Neuronal stem cell (in vitro differentiated cells): ENCODE data around the gene H1-8.

Experiments used
- DNase-seq: peaks from one replicate; pipeline ENCODE4 v3.0.0-alpha.2; 2013; ENCODE audit warnings: low spot score
- H2AFZ ChIP-seq: one replicate; pipeline ENCODE4 v1.6.1; 2013; ENCODE audit warnings: mild to moderate bottlenecking, low read length, inconsistent platforms
- H2AK5ac ChIP-seq: 2 replicates; pipeline ENCODE4 v1.6.1; 2013; ENCODE audit warnings: low read depth, mild to moderate bottlenecking, inconsistent platforms, low read length, moderate library complexity, mixed read lengths
- H2BK120ac ChIP-seq: 2 replicates; pipeline ENCODE4 v1.6.1; 2013; ENCODE audit warnings: low read depth, mild to moderate bottlenecking, inconsistent platforms, low read length, moderate library complexity, mixed read lengths
- H2BK12ac ChIP-seq: one replicate; pipeline ENCODE4 v1.6.1; 2013; ENCODE audit warnings: low read length, inconsistent platforms
- H2BK15ac ChIP-seq: 2 replicates; pipeline ENCODE4 v1.6.1; 2013; ENCODE audit warnings: mild to moderate bottlenecking, low read length, inconsistent platforms, mixed read lengths
- H2BK5ac ChIP-seq: one replicate; pipeline ENCODE4 v1.6.1; 2013; ENCODE audit warnings: inconsistent platforms, mild to moderate bottlenecking, low read length, moderate library complexity
- H3K14ac ChIP-seq: one replicate; pipeline ENCODE4 v1.6.1; 2013; ENCODE audit warnings: low read length, inconsistent platforms
- H3K18ac ChIP-seq: 2 replicates; pipeline ENCODE4 v1.6.1; 2013; ENCODE audit warnings: low read length, inconsistent platforms
- H3K23ac ChIP-seq: 2 replicates; pipeline ENCODE4 v1.6.1; 2013; ENCODE audit warnings: low read depth, mild to moderate bottlenecking, mixed read lengths, low read length, inconsistent platforms; ENCODE audit not compliant: poor library complexity
- H3K27ac ChIP-seq: replicated peaks from 3 replicates; pipeline ENCODE4 v1.5.1; 2013; ENCODE audit warnings: low read length, inconsistent platforms
- H3K27me3 ChIP-seq, 3 experiments: 2 replicates each; pipeline ENCODE4 v1.6.1; 2013; ENCODE audit warnings: low read length in 3 of 3, mild to moderate bottlenecking in 2 of 3, inconsistent platforms in 1 of 3, low read depth in 1 of 3, mixed read lengths in 1 of 3, moderate library complexity in 1 of 3; ENCODE audit not compliant: control insufficient read depth in 3 of 3, insufficient read depth in 3 of 3
- H3K36me3 ChIP-seq, 2 donors: replicated peaks in 1 of 2; 2 replicates each; pipeline ENCODE4 v1.6.1; 2013; ENCODE audit warnings: low read length in 2 of 2; ENCODE audit not compliant: control insufficient read depth in 2 of 2, insufficient read depth in 2 of 2
- H3K4ac ChIP-seq: 2 replicates; pipeline ENCODE4 v1.6.1; 2013; ENCODE audit warnings: inconsistent platforms, mild to moderate bottlenecking, low read length, moderate library complexity
- H3K4me1 ChIP-seq, 2 donors: 1 replicate in 1 of 2; 2 replicates in 1 of 2; pipeline ENCODE4 v1.6.1; 2013; ENCODE audit warnings: low read length in 2 of 2, low read depth in 1 of 2; ENCODE audit not compliant: control insufficient read depth in 2 of 2, insufficient read depth in 1 of 2
- H3K4me2 ChIP-seq: one replicate; pipeline ENCODE4 v1.6.1; 2013; ENCODE audit warnings: mild to moderate bottlenecking, low read length, inconsistent platforms; ENCODE audit not compliant: insufficient read depth, poor library complexity, severe bottlenecking
- H3K4me3 ChIP-seq, 2 donors: 2 replicates each; pipeline ENCODE4 v1.5.1; 2013; ENCODE audit warnings: low read length in 2 of 2, mild to moderate bottlenecking in 2 of 2, inconsistent platforms in 1 of 2, moderate library complexity in 1 of 2
- H3K79me1 ChIP-seq: one replicate; pipeline ENCODE4 v1.6.1; 2013; ENCODE audit warnings: low read depth, mild to moderate bottlenecking, inconsistent platforms, low read length, moderate library complexity
- H3K9ac ChIP-seq: one replicate; pipeline ENCODE4 v1.6.1; 2013; ENCODE audit warnings: mild to moderate bottlenecking, low read depth, low read length, inconsistent platforms; ENCODE audit not compliant: poor library complexity
- H3K9me3 ChIP-seq, 2 donors: replicated peaks in 1 of 2; 2 replicates each; pipeline versions ENCODE3 to v1.6.1; 2013; ENCODE audit warnings: low read length in 2 of 2, mild to moderate bottlenecking in 2 of 2, inconsistent platforms in 1 of 2, low read depth in 1 of 2, mixed read lengths in 1 of 2, moderate library complexity in 1 of 2; ENCODE audit not compliant: control insufficient read depth in 2 of 2, insufficient read depth in 1 of 2
- H4K8ac ChIP-seq: one replicate; pipeline ENCODE4 v1.6.1; 2013; ENCODE audit warnings: low read depth, mild to moderate bottlenecking, inconsistent platforms, low read length, moderate library complexity
- H4K91ac ChIP-seq: one replicate; pipeline ENCODE4 v1.6.1; 2013; ENCODE audit warnings: low read length, low read depth, mild to moderate bottlenecking, inconsistent platforms; ENCODE audit not compliant: poor library complexity
- WGBS, 2 donors: extraction: QIAGEN DNeasy Blood & Tissue Kit; methylation state at CpG; one replicate each; pipeline ENCODE4 v1.1.7; 2013; ENCODE audit warnings: missing lambda C conversion rate in 2 of 2, mixed read lengths in 1 of 2; ENCODE audit not compliant: insufficient read length in 2 of 2, insufficient replicate concordance in 1 of 2; ENCODE audit errors: extremely low coverage in 2 of 2; 5-methylcytosine and 5-hydroxymethylcytosine counted together

The H1-8 gene

GRCh38 chr3:129562803-129563202 is 19.8 kb downstream of the H1-8 start:
- no peak overlapping the region for H2BK5ac ChIP-seq
- H2AK5ac ChIP-seq = no peak overlapping the region
- no CpG with 5 or more reads among the region's 19 CpGs for WGBS, 2 donors
- no peak overlapping the region for H3K4me3 ChIP-seq
- no peak overlapping the region for H3K4ac ChIP-seq
- no peak overlapping the region for H3K14ac ChIP-seq
- no peak overlapping the region for H2BK12ac ChIP-seq
- no peak overlapping the region for H3K9ac ChIP-seq
- H3K27me3 ChIP-seq = no peaks in the 10 kb centered on the region
- H3K36me3 ChIP-seq = peaks cover 0 to 59% of the 10 kb centered on the region in 2 donors
- no peak overlapping the region for H3K27ac ChIP-seq
- no peak overlapping the region for H4K91ac ChIP-seq
- no peak overlapping the region for H2AFZ ChIP-seq
- DNase-seq = no peak
- no peaks in the 10 kb centered on the region for H3K79me1 ChIP-seq
- no peaks in the 10 kb centered on the region for H3K9me3 ChIP-seq
- H3K4me2 ChIP-seq = no peak overlapping the region
- H2BK120ac ChIP-seq = no peak overlapping the region
- H2BK15ac ChIP-seq = no peak overlapping the region
- peak overlapping the region; percentile 34 for H3K23ac ChIP-seq
- H3K4me1 ChIP-seq = peaks cover 10 to 23% of the 10 kb centered on the region in 2 donors
- peak overlapping the region; percentile 16 for H3K18ac ChIP-seq
- H4K8ac ChIP-seq = no peak overlapping the region

DNA sequence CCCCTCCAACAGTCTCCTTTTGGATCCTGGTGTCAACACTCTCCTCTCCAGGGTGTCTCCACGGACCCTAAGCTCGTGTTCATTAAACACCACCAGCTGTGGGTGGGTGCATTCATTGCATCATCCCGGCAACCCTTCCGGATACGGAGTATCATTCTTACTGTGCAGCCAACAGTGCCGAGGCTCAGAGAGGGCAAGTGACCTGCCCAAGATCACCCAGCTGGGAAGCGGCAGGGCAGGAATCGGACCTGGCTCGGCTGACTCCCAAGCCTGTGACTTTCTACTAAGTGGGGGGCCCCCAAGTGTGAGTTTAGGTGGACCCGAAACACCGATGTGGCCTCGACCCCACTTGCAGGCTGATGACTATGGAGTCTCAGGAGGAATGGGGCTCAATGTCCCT is 20.4 kb downstream of the H1-8 start:
- Histone ChIP-seq H2BK5ac (no peak overlapping the region), H3K36me3 (peaks cover 0 to 55% of the 10 kb centered on the region in 2 donors), H3K27me3 (no peaks in the 10 kb centered on the region), H3K4ac (no peak overlapping the region), H3K14ac (no peak overlapping the region), H3K79me1 (no peaks in the 10 kb centered on the region), H2BK12ac (no peak overlapping the region), H3K4me3 (no peak overlapping the region), H2AK5ac (peak overlapping the region; percentile 6), H2AFZ (no peak overlapping the region), H4K91ac (no peak overlapping the region), H3K23ac (no peak overlapping the region), H4K8ac (no peak overlapping the region), H3K9me3 (no peaks in the 10 kb centered on the region), H3K9ac (no peak overlapping the region), H2BK15ac (no peak overlapping the region), H3K27ac (no peak overlapping the region), H2BK120ac (no peak overlapping the region), H3K4me2 (no peak overlapping the region), H3K18ac (no peak overlapping the region), H3K4me1 (peaks cover 10 to 18% of the 10 kb centered on the region in 2 donors)
- WGBS, 2 donors = no CpG with 5 or more reads among the region's 12 CpGs
- DNase-seq = no peak

- no peak overlapping the region for H3K4ac ChIP-seq
- H3K4me3 ChIP-seq = no peak overlapping the region
- no peak overlapping the region for H3K23ac ChIP-seq
- H2BK12ac ChIP-seq = no peak overlapping the region
- no peak overlapping the region for H3K9ac ChIP-seq
- no peaks in the 10 kb centered on the region for H3K79me1 ChIP-seq
- no peak overlapping the region for H2BK15ac ChIP-seq
- H3K27me3 ChIP-seq = no peaks in the 10 kb centered on the region
- H3K18ac ChIP-seq = no peak overlapping the region
- DNase-seq = no peak
- no peak overlapping the region for H3K27ac ChIP-seq
- peaks cover 7 to 14% of the 10 kb centered on the region in 2 donors for H3K4me1 ChIP-seq
- H2AFZ ChIP-seq = no peak overlapping the region
- H3K36me3 ChIP-seq = peaks cover 0 to 53% of the 10 kb centered on the region in 2 donors
- H3K4me2 ChIP-seq = no peak overlapping the region
- no peak overlapping the region for H2AK5ac ChIP-seq
- H4K91ac ChIP-seq = no peak overlapping the region
- no peak overlapping the region for H2BK5ac ChIP-seq
- no peaks in the 10 kb centered on the region for H3K9me3 ChIP-seq
- no peak overlapping the region for H2BK120ac ChIP-seq
- WGBS, 2 donors = no CpG with 5 or more reads among the region's 8 CpGs
- H4K8ac ChIP-seq = no peak overlapping the region
- H3K14ac ChIP-seq = no peak overlapping the region
Measured at GRCh38 chr3:129563850-129564535, 21.0 kb downstream of the H1-8 start.

DNA sequence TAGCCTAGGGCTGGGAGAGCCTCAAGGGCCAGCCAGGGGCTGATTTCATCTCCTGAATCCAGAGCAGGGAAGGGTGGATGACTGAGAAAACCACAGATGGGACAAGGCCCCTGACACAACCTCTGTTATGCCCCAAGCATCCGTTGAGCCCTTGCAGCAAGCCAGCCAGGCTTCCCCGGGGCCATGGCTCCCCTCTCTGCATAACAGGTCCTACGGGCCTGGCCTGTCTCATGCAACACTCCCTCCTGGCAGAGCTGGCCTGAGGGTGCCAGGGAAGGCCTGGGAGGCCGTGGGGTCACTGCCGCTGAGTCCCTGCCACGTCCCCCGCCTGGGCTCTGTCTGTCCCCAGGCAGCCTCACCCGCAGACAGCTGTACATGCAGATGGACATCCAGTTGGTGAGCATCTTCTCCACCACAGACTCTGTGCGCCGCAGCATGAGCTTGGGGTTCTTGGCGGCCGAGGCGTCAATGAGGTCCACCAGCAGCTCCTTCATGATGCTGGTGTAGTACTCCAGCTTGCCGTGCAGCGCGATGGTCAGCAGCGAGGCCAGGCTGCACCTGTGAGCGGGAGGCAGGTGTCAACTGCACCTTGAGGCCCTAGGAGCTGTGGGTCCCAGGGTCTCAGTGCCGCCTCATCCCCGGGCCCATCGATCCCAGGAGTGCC is 22.1 kb downstream of the H1-8 start:
- Histone ChIP-seq H3K23ac (peak overlapping the region; percentile 25), H2BK120ac (no peak overlapping the region), H3K4ac (peak overlapping the region; percentile 26), H3K36me3 (peaks cover 0 to 46% of the 10 kb centered on the region in 2 donors), H3K4me2 (no peak overlapping the region), H2AFZ (no peak overlapping the region), H3K14ac (peak overlapping the region; percentile 96), H3K9me3 (no peaks in the 10 kb centered on the region), H3K18ac (peak overlapping the region; percentile 55), H3K27ac (no peak overlapping the region), H2BK12ac (no peak overlapping the region), H2BK5ac (peak overlapping the region; percentile 19), H4K91ac (no peak overlapping the region), H2AK5ac (peak overlapping the region; percentile 93), H3K9ac (peak overlapping the region; percentile 63), H4K8ac (no peak overlapping the region), H3K4me1 (peaks cover 7 to 14% of the 10 kb centered on the region in 2 donors), H3K79me1 (no peaks in the 10 kb centered on the region), H3K27me3 (no peaks in the 10 kb centered on the region), H2BK15ac (no peak overlapping the region), H3K4me3 (no peak overlapping the region)
- no peak for DNase-seq
- WGBS, 2 donors = no CpG with 5 or more reads among the region's 21 CpGs
